Measurements from ENCODE around the gene IFT172.

IFT172 gene

DNA sequence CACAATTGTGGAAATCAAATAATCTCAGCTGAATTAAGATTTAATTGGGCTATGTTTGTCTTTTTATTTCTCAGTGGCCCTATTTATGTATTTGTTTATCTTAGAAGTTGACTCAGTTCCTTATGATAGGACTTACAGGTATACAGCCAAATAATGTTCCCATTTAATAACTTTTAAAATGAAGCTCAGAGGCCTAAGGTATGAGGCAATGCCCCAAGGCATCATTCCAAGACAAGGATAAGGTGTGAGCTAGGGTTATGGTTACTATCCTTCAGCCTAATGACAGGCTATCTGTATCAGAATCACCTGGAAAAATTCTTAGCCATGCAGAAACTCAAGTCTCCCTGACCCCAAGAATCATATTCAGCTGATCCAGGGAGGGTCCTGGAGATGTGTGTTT, 68.5 kb downstream of the IFT172 start:
- no peak for DNase-seq

DNA sequence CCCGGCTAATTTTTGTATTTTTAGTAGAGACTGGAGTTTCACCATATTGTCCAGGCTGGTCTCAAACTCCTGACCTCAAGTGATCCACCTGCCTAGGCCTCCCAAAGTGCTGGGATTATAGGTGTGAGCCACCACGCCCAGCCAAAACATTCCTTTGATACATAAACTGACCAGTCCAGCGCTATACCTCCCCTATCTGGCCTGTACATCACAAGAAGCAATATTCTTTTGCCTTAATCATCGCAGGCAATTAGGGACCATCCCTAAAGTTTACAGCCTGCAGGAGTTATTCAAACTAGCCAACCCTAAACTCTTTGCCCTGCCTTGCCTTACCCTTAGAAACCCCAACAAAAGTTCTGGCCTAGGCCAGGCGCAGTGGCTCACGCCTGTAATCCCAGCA, 73.4 kb downstream of the IFT172 start:
- DNase-seq, result no peak

DNA sequence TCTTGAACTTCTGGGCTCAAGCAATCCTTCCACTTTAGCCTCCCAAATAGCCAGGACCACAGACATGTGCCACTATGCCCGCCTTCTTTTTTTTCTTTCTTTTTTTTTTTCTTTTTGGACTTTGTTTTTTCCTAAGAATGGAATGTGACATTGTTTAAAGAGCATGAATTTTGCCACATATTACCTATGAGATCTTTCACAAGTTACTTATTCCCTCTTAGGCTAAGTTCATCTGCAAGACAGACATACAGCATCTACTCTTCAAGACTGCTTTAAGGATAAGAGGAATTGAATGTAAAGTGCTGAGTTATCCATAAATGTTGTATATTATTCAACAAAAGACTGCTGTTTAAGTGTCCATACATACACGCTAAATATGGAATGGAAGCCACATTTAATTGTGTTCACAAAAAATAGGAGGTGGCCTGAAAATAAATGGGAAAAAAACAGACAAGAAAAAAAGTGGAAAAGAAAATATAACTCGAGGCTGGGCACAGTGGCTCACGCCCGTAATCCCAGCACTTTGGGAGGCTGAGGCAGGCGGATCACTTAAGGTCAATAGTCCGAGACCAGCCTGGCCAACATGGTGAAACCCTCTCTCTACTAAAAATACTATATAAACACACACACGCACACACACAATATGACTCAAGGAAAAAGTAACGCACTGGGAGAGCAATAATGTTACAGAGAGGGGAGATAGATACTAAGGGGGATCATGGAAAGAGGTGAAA, 77.0 kb downstream of the IFT172 start:
- DNase-seq, result no peak

DNA sequence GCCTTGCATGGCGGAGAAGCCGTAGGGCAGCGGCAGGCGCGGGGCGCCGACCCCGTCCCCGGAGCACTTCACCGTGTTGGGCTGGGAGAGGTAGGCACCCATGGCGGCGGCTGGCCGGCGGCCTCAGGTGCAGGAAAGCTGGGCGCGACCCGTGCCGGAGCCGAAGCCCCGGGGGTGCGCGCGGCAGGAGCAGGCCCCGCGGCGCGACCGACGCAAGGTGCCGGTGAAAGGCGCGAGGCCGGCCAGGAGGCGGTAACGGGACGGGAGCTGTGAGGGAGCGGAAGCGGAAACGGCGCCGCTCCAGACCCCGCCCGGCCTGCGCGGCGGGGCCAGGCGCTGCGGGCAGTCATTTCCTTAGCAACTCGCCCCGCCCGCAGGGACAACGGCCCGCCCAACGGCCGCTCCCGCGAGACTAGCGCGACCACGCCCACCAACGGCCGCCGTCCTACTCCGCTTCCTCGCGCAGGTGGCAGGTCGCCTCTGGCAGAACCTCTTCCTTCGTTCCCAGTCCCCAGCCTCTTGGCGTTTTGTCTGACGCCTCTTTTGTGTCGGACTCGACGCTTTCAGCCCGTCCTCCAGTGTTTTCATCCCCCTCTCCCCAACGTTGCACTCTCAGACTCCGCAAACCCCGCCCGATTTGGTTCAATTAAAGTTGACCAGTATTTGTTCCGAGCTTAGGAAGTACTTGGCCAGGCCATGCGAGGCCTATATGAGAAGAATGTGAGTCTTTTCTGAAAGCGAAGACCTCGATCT, 80.0 kb downstream of the IFT172 start, which contains the start of gene PPM1G:
Gene PPM1G, minus strand, starts transcription at position 271 of the 753 bp plus-strand sequence. Its CDS starts 169 bp downstream, at position 102.
- peak; percentile 97 to 99 for DNase-seq

DNA sequence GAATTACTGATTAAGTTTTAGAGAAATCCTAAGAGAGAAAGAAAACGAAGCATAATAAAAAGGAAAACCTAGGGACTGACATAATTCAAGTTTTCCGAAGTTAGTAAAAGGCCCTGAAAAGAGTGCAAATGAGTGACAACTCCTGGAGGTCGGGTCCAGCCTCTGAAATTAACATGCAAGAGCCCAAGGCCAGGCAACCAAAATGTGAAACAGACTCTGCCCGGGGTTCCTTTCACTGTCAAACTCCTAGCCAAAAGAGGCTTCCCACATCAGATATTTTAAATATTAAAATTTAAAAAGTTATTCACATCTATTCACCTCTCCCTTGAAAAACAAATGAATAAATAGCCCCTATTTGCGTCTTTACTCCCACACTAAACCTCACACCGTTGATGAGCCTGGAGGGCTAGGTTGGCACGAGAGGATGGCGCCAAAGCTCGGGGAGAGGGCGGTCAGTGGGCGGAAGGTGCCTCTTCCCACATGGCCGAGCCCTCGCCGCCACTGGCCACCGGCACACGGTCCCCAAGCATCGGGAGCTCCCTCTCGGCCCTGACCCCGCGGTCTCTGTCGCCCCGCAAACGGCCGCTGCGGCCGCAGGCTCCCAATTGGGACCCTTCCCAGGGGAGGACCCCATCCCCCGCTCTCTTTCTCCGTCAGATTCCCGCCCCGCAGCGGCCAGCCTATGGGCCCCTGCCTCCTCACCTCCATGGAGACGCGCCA, 80.8 kb downstream of the IFT172 start:
- peak in 1 of 2 donors; percentile 30 for DNase-seq

DNA sequence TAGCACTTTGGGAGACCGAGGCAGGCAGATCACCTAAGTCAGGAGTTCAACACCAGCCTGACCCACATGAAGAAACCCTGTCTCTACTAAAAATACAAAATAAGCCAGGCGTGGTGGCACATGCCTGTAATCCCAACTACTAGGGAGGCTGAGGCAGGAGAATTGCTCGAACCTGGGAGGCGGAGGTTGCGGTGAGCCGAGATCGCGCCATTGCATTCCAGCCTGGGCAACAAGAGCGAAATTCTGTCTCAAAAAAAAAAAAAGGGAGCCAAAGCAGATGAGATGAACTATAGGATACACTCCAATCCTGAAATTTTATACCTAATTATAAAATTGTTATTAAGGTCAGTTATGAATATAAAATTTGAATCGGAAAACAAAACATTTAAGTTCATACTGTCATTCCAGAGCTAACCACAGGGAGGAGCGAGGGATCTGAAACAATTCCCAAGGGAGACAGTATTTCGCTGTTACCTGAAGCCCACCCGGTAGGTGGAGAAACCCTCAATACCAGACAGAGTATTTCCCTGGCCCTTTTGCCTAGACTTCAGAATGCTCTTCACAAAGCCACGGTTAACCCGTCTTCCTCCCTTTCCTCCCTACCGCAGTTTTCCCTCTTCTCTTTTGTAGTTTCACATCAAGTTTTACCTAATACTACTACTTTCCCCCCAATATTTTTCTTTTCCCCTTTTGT, 81.6 kb downstream of the IFT172 start:
- DNase-seq, result no peak

DNA sequence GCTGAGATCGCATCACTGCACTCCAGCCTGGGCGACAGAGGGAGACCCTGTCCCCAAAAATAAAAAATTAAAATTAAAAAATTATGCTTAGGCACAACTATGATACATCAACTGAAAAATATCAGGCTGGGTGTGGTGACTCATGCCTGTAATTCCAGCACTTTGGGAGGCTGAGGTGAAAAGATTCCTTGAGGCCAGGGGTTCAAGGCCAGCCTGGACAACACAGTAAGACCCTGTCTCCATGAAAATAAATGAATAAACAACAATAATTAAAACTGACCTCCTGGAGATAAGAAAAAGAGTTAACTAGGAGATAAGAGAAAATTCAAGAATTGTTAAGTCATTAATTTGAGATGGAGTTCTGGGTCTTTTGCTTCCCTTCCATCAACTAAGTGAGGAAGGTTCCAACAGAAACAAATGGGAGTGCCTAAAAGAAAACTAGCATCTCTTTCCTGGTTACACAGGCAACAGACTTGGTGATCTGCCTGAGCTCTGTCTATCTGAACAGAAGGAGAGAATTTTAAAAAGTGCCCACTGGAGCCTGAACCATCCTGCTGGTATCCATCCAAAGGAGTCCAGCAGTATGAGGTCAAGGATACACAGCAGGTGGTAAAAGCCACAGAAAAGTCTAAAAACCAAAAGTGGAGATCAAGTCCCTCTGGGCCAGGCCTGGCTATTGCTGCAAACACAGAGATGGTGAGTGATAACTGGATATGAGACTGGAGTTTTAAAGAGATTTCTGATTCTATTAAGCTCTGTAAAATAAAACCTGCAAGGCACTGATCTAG, 89.0 kb downstream of the IFT172 start:
- DNase-seq, result no peak

DNA sequence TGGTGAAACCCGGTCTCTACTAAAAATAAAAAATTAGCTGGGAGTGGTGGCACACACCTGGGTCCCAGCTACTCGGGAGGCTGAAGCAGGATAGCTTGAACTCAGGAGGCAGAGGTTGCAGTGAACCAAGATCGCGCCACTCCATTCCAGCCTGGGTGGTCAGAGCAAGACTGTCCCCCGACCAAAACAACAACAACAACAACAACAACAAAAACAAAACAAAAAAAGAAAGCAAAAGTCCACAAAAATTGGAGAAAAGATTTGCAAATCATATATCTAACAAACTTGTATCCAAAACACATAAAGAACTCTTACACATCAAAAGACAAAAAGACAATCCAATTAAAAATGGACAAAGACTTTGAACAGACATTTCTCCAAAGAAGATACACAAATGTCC, 90.6 kb downstream of the IFT172 start:
- no peak for DNase-seq
